ENCODE data around the gene TBC1D13.
"Not testable (repeated sequence)": the region's sequence is repeated elsewhere in the genome, so short reads cannot be mapped to it uniquely, and the experiment has no call there.

The TBC1D13 gene

DNA sequence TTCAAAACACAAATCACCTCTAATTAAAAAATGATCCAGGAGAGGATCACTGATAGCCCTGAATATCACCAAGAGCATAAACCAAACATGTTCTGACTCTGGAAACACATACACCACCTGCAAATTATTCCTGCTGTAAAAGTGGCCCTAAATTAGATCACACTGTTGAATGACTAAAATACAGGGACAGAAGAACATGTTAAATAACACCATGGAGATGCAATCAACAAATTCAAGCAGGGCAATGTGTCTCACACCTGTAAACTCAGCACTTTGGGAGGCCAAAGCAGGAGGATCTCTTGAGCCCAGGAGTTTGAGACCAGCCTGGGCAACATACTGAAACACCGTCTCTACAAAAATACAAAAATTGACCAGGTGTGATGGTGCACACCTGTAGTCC, 60.8 kb downstream of the TBC1D13 start:
- no peak for DNase-seq (ENCODE audit: low spot score)

DNA sequence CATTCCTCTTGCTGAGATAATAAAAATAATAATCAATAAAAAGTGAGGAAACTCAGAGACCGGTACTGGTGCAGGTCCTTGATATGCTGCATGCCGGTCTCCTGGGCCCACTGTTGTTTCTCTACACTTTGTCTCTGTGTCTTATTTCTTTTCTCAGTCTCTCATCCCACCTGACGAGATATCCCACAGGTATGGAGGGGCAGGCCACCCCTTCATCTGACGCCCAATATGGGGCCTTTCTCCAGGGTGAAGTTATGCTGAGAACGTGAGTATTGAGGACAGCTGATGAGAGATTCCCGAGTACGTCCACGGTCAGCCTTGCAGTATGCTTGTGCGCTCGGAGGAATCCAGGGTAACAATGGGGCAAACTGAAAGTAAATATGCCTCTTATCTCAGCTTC, 64.0 kb downstream of the TBC1D13 start:
- not testable (repeated sequence) for DNase-seq (ENCODE audit: low spot score)

DNA sequence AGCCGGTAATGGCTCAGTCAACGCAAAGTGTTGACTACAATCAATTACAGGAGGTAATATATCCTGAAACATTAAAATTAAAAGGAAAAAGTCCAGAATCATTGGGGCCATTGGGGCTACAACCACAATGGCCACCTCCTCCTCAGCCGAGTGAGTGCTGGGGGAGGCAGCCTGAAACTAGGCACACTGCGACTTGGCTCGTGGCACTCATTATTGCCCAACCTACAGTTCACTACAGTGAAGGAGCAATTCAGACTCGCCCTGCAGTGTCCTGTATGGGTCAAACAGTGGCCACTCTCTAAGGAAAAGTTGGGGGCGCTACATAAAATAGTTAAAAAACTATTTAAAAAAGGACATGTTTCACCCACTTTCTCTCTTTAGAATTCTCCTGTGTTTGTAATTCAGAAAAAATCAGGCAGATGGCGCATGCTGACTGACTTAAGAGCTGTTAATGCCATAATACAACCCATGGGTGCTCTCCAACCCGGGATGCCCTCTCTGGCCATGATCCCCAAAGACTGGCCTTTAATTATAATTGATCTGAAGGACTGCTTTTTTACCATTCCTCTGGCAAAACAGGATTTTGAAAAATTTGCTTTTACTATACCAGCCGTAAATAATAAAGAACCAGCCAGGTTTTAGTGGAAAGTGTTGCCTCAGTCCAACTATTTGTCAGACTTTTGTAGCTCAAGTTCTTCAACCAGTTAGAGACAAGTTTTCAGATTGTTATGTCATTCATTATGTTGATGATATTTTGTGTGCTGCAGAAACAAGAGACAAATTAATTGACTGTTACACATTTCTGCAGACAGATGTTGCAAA, 64.9 kb downstream of the TBC1D13 start:
- DNase-seq (ENCODE audit: low spot score): peak; percentile 51

DNA sequence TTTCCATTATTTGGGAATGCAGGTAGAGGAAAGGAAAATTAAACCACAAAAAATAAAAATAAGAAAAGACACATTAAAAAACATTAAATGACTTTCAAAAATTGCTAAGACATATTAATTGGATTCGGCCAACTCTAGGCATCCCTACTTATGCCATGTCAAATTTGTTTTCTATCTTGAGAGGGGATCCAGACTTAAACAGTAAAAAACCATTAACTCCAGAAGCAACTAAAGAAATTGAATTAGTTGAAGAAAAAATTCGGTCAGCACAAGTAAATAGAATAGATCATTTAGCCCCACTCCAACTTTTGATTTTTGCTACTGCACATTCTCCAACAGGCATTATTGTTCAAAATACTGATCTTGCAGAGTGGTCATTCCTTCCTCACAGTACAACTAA, 65.6 kb downstream of the TBC1D13 start:
- DNase-seq (ENCODE audit: low spot score): not testable (repeated sequence)

DNA sequence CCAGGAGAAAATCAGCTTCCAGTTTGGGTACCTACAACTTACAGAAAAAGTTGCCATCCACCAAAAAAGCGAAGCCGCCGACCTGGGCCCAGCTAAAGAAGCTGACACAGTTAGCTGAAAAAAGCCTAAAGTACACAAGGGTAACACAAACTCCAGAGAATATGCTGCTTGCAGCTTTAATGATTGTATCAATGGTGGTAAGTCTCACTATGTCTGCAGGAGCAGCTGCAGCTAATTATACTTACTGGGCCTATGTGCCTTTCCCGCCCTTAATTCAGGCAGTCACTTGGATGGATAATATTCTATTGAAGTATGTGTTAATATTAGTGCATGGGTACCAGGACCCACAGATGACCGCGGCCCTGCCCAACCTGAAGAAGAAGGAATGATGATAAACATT, 67.4 kb downstream of the TBC1D13 start:
- not testable (repeated sequence) for DNase-seq (ENCODE audit: low spot score)

DNA sequence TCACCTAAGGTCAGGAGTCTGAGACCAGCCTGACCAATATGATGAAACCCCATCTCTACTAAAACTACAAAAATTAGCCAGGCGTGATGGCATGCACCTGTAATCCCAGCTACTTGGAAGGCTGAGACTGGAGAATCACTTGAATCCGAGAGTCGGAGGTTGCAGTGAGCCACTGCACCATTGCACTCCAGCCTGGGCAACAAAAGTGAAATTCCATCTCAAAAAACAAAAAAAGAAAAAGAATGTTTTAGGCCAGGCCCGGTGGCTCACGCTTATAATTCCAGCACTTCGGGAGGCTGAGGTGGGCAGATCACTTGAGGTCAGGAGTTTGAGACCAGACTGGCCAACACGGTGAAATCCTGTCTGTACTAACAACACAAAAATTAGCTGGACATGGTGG, 71.4 kb downstream of the TBC1D13 start:
- DNase-seq (ENCODE audit: low spot score): not testable (repeated sequence)

All from hematopoietic multipotent progenitor cell treated with erythropoietin and hydrocortisone succinate and interleukin-3 and kit ligand, for 17 days (in vitro differentiated cells).